Karpas-422 (cell line): Measurements from ENCODE around the gene WIPF2. TPM values are rescaled to one million over a fixed set of nuclear protein-coding genes. Genes with fewer than 3 reads are reported as not detected.
"Not testable (repeated sequence)": the region's sequence is repeated elsewhere in the genome, so short reads cannot be mapped to it uniquely, and the experiment has no call there.

Experiments
- DNase-seq: peaks from one replicate; pipeline ENCODE4 v3.0.0-alpha.2; 2015
- H2AFZ ChIP-seq: fragments of 200-600 bp; sonication (generic); 2 replicates; pipeline ENCODE4 v1.6.1; 2014; ENCODE audit warnings: antibody characterized with exemption, low read length, mixed read lengths
- H3K27ac ChIP-seq: fragments of 200-600 bp; sonication (generic); 2 replicates; pipeline ENCODE4 v1.5.1; 2014; ENCODE audit warnings: mild to moderate bottlenecking, low read length, moderate library complexity
- H3K27me3 ChIP-seq: fragments of 200-600 bp; sonication (generic); 2 replicates; pipeline ENCODE4 v1.6.1; 2014; ENCODE audit warnings: low read length, mixed read lengths
- H3K36me3 ChIP-seq: fragments of 200-600 bp; sonication (generic); 2 replicates; pipeline ENCODE4 v1.6.1; 2014; ENCODE audit warnings: low read length, mixed read lengths; ENCODE audit not compliant: insufficient read depth
- H3K4me1 ChIP-seq: fragments of 200-600 bp; sonication (generic); 2 replicates; pipeline ENCODE4 v1.6.1; 2014; ENCODE audit warnings: mild to moderate bottlenecking, low read length, mixed read lengths
- H3K4me2 ChIP-seq: fragments of 200-600 bp; sonication (generic); 2 replicates; pipeline ENCODE4 v1.6.1; 2014; ENCODE audit warnings: low read length, low read depth, mild to moderate bottlenecking; ENCODE audit not compliant: poor library complexity, severe bottlenecking
- H3K4me3 ChIP-seq: fragments of 200-600 bp; sonication (generic); 2 replicates; pipeline ENCODE4 v1.5.1; 2014; ENCODE audit warnings: mild to moderate bottlenecking, antibody characterized with exemption, low read length, mixed read lengths
- H3K79me2 ChIP-seq: fragments of 200-600 bp; sonication (generic); 2 replicates; pipeline ENCODE4 v1.6.1; 2014; ENCODE audit warnings: mild to moderate bottlenecking, low read length, mixed read lengths
- H3K9ac ChIP-seq: fragments of 200-600 bp; sonication (generic); 2 replicates; pipeline ENCODE4 v1.6.0; 2014; ENCODE audit warnings: low read length
- H3K9me2 ChIP-seq: fragments of 200-600 bp; sonication (generic), shearing (Covaris generic); replicated peaks from 2 replicates; pipeline ENCODE4 v1.6.0; 2014; ENCODE audit warnings: mild to moderate bottlenecking, low read length, moderate library complexity; ENCODE audit not compliant: insufficient read depth
- H3K9me3 ChIP-seq: fragments of 300-700, 200-600 bp; sonication (generic); 2 replicates; pipeline ENCODE4 v1.6.1; 2014; ENCODE audit warnings: low read length, mixed read lengths
- H4K20me1 ChIP-seq: fragments of 200-600 bp; sonication (generic); 2 replicates; pipeline ENCODE4 v1.6.1; 2014; ENCODE audit warnings: mild to moderate bottlenecking, antibody characterized with exemption, low read length, low read depth; ENCODE audit not compliant: insufficient read depth
- total RNA-seq: library from RNA; depleted of rRNA; stranded (reverse); fragments of >200 nt; shearing (Covaris generic); gene quantifications from 2 replicates; pipeline ENCODE4 v1.2.3, GENCODE V29; 2014; ENCODE audit warnings: low replicate concordance

The WIPF2 gene
- total RNA-seq, 1 experiment from 2014 or later = 19.0 TPM

GRCh38 chr17:40224718-40225550 lies 5.8 kb downstream of the WIPF2 start:
- no peaks in the 10 kb centered on the region for H4K20me1 ChIP-seq
- no peak overlapping the region for H3K4me3 ChIP-seq
- H3K4me1 ChIP-seq = peaks cover 4% of the 10 kb centered on the region
- no peaks in the 10 kb centered on the region for H3K9me3 ChIP-seq
- DNase-seq = no peak
- no peak overlapping the region for H3K9ac ChIP-seq
- no peak overlapping the region for H3K4me2 ChIP-seq
- peaks cover 69% of the 10 kb centered on the region for H3K79me2 ChIP-seq
- H3K36me3 ChIP-seq = no peaks in the 10 kb centered on the region
- no peak overlapping the region for H3K27ac ChIP-seq
- H3K27me3 ChIP-seq = no peaks in the 10 kb centered on the region
- H3K9me2 ChIP-seq = no peaks in the 10 kb centered on the region
- no peak overlapping the region for H2AFZ ChIP-seq

GRCh38 chr17:40229146-40229545 lies 10.0 kb downstream of the WIPF2 start:
- H3K9me3 ChIP-seq, H3K4me3 ChIP-seq, H3K4me1 ChIP-seq, H3K36me3 ChIP-seq, H4K20me1 ChIP-seq, H3K4me2 ChIP-seq, H2AFZ ChIP-seq, H3K27me3 ChIP-seq, H3K27ac ChIP-seq, H3K9ac ChIP-seq, H3K9me2 ChIP-seq, DNase-seq: not testable (repeated sequence)
- peaks cover 65% of the 10 kb centered on the region for H3K79me2 ChIP-seq

- no peaks in the 10 kb centered on the region for H3K27me3 ChIP-seq
- H3K36me3 ChIP-seq = peaks cover 8% of the 10 kb centered on the region
- H3K27ac ChIP-seq = no peak overlapping the region
- H2AFZ ChIP-seq = no peak overlapping the region
- H3K79me2 ChIP-seq = peaks cover 52% of the 10 kb centered on the region
- H3K4me3 ChIP-seq = no peak overlapping the region
- DNase-seq = no peak
- H3K4me2 ChIP-seq = no peak overlapping the region
- no peaks in the 10 kb centered on the region for H3K4me1 ChIP-seq
- no peaks in the 10 kb centered on the region for H3K9me2 ChIP-seq
- no peaks in the 10 kb centered on the region for H3K9me3 ChIP-seq
- H4K20me1 ChIP-seq = no peaks in the 10 kb centered on the region
- no peak overlapping the region for H3K9ac ChIP-seq
These were observed 11.6 kb downstream of the WIPF2 start for GRCh38 chr17:40230670-40231069.

- H3K4me1 ChIP-seq, H3K9me3 ChIP-seq, H2AFZ ChIP-seq, H3K9me2 ChIP-seq, H3K27me3 ChIP-seq, H4K20me1 ChIP-seq, H3K36me3 ChIP-seq, DNase-seq, H3K9ac ChIP-seq, H3K4me2 ChIP-seq, H3K27ac ChIP-seq, H3K4me3 ChIP-seq: not testable (repeated sequence)
- H3K79me2 ChIP-seq = peaks cover 51% of the 10 kb centered on the region
These were observed 12.8 kb downstream of the WIPF2 start for GRCh38 chr17:40231928-40232327.

- H3K4me3 ChIP-seq = no peak overlapping the region
- H3K36me3 ChIP-seq = no peaks in the 10 kb centered on the region
- no peaks in the 10 kb centered on the region for H4K20me1 ChIP-seq
- H3K27me3 ChIP-seq = no peaks in the 10 kb centered on the region
- H3K9me2 ChIP-seq = no peaks in the 10 kb centered on the region
- no peak overlapping the region for H3K27ac ChIP-seq
- no peak overlapping the region for H3K9ac ChIP-seq
- no peak overlapping the region for H3K4me2 ChIP-seq
- H2AFZ ChIP-seq = no peak overlapping the region
- DNase-seq = no peak
- H3K9me3 ChIP-seq = no peaks in the 10 kb centered on the region
- H3K4me1 ChIP-seq = peaks cover 21% of the 10 kb centered on the region
- peaks cover 75% of the 10 kb centered on the region for H3K79me2 ChIP-seq
These were observed 22.2 kb downstream of the WIPF2 start for GRCh38 chr17:40241252-40241834.

- peaks cover 73% of the 10 kb centered on the region for H3K79me2 ChIP-seq
These were observed 23.7 kb downstream of the WIPF2 start for GRCh38 chr17:40242774-40243173.

GRCh38 chr17:40243761-40244160 lies 24.7 kb downstream of the WIPF2 start:
- Histone ChIP-seq H2AFZ (no peak overlapping the region), H4K20me1 (no peaks in the 10 kb centered on the region), H3K27ac (no peak overlapping the region), H3K9me2 (no peaks in the 10 kb centered on the region), H3K9me3 (no peaks in the 10 kb centered on the region), H3K27me3 (no peaks in the 10 kb centered on the region), H3K36me3 (no peaks in the 10 kb centered on the region), H3K4me2 (no peak overlapping the region), H3K79me2 (peaks cover 77% of the 10 kb centered on the region), H3K4me1 (peaks cover 29% of the 10 kb centered on the region), H3K9ac (no peak overlapping the region), H3K4me3 (no peak overlapping the region)
- no peak for DNase-seq

More at GRCh38 chr17:40242774-40243173, 23.7 kb downstream of the WIPF2 start:
- H3K9me2 ChIP-seq = no peaks in the 10 kb centered on the region
- H3K36me3 ChIP-seq = no peaks in the 10 kb centered on the region
- H3K27ac ChIP-seq = no peak overlapping the region
- no peak for DNase-seq
- H3K9me3 ChIP-seq = no peaks in the 10 kb centered on the region
- H4K20me1 ChIP-seq = no peaks in the 10 kb centered on the region
- H3K4me1 ChIP-seq = peaks cover 22% of the 10 kb centered on the region
- no peak overlapping the region for H2AFZ ChIP-seq
- H3K4me3 ChIP-seq = no peak overlapping the region
- no peak overlapping the region for H3K9ac ChIP-seq
- no peaks in the 10 kb centered on the region for H3K27me3 ChIP-seq
- no peak overlapping the region for H3K4me2 ChIP-seq

GRCh38 chr17:40244255-40244654 lies 25.2 kb downstream of the WIPF2 start:
- no peak overlapping the region for H2AFZ ChIP-seq
- H3K79me2 ChIP-seq = peaks cover 81% of the 10 kb centered on the region
- H3K4me3 ChIP-seq = no peak overlapping the region
- DNase-seq = no peak
- peaks cover 34% of the 10 kb centered on the region for H3K4me1 ChIP-seq
- H3K9me2 ChIP-seq = no peaks in the 10 kb centered on the region
- no peaks in the 10 kb centered on the region for H3K9me3 ChIP-seq
- H3K4me2 ChIP-seq = no peak overlapping the region
- H3K27me3 ChIP-seq = no peaks in the 10 kb centered on the region
- no peaks in the 10 kb centered on the region for H3K36me3 ChIP-seq
- no peak overlapping the region for H3K9ac ChIP-seq
- no peak overlapping the region for H3K27ac ChIP-seq
- no peaks in the 10 kb centered on the region for H4K20me1 ChIP-seq
